Stimulated activated CD4-positive, alpha-beta T cell treated with anti-CD3 and anti-CD28 coated beads, Interleukin-2, amount 100 ng/mL, for 48 hours (primary cell): ENCODE measurements around the gene TMEM222.

Experiments used
- DNase-seq, 2 donors: peaks; one replicate each; pipeline ENCODE4 v3.0.0-alpha.2; 2020

The TMEM222 gene

DNA sequence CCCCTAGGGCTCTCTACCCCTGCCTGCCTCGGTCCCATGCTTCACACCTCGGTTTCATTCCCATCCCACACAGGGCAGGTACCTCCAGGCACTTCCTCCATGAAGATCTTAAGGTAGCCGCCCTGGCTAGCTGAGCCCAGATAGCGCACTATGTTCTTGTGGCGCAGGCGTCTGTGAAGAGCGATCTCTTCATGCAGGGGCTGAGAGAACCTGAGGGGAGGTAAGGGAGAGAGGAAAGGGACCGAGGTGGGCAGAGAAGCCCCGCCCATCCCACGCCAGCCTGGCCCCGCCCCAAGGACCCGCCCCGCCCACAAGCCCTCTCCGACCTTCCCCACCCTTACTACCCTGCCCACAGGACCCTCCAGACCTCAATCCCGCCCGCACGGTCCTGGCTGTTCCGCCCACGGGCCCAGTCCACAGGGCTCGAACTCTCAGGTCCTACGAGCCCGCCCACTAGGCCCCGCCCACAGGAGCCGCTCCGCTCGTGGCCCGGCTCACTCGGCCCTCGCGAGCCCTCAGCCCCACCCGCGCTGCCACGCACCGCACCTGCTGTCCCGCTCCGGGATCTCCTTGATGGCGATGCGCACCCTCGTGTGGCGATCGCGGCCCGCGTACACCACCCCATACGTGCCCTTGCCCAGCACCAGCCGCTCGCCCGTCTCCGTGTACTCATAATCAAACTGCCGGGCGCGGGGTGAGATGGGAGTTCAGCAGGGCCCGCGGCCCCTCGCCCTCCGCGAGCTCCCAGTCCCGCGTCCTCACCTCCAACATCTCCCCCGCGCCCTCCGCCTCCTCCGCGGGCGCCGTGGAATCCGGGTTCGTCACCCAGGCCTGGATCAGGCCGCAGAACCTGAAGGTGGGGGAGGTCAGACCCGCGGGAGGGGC is 38.4 kb downstream of the TMEM222 start:
- DNase-seq, result peak; percentile 22 to 27

DNA sequence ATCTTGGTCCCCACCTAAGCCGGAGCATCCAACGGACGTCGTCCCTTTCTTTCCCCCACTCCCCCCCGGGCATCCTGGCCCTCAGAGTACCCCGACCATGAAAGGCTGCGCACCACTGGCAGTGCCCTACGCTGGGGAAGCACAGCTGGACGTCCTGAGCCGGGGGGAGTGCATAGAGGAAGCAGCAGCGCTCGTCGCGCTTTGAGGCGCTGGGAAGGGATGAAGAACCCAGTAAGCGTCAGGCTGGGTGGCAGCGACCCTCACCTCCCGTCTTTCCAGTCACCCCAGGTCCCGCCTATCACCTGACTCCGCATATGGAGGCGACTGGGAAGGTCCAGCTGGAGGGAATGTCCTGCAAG is 39.1 kb downstream of the TMEM222 start:
- no peak for DNase-seq

DNA sequence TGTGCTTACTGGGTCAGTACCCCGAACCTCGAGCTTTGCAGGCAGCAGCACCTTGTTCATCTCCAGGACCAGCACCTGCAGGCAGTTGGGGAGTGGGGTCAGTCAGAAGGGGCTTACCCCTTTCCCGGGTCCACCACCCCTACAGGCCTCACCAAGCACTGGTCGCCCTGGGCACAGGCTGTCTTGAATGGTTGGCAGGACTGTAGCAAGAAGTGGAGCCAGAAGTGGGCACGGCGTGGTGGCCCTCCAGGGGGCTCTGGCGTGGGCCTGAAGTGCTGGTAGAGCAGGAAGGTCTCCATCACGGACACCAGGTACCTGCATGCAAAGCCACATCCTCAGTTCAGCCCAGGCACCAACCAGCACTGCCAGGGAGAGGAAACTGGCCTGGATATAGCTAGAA is 39.6 kb downstream of the TMEM222 start:
- DNase-seq, result no peak

DNA sequence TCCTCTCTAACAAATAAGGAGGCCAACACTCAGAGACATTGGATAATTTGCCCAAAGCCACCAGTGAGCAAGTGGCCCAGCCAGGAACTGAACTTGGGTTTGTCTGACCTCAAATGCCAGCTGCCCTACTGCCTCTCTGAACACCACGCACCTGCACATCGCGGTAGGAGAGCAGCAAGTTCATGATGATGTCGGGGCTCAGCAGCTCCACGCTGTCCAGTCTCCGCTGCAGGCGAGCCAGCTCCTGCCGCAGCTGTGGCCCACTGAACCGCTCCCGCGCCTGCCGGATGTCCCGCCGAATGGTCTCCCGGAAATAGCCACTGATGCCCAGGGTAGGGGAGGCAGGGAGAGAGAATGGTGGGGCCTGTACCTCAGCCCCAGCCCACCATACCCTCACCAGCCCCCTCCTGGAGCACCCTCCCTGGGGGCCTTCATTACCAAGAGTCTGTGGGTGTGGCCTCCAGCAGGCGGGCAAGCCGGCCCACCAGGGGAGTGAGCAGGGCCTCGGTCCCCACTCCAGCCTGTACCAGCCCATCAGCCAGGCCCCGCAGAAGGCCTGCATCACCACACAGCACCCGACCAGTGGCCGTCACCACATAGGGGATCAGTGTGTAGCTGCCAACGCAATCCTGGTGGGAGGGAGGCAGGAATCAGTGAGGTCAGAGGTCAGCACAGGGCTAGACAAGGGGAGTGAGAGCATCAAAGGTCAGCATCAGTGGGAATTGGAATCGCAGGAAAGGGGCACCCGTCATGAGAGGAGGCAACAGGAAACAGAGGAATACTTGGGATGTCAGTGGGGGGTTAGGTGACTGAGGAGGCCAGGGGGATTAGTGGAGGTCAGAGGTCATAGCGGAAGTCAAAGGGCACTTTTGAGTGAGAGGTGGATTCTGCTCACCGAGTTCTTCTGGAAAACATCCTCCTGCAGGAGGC is 42.1 kb downstream of the TMEM222 start:
- DNase-seq, result no peak

DNA sequence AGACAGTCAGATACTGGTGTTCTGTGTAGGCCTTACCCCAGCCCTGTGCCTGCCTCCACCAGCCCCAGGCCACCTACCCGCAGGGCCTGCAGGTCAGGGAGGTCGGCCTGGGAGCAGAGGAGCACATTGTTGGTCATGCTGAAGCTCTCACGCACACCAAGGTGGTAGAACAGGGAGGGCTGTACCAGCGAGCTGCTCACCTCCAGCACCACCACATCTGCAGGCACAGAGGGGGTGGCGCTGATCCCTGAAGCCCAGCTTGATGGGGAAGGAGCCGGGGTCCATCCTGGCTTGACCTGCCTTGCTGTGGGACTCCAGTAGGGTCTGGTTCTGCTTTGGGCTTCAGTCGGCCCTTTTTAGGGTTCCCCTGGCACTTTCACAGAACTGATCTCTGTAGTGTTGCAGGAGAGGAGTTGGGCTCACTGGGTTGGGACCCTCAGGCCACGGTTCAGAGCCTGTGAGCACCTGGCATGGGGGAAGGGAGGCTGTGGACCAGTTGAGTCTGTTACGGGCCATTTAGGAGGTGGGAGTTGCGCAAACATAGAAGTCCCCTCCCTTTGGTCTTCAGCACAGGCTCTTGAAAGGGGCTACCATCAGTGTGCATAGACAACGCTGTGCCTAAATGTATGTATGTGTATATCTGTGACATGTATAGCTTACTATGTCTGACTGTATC is 42.9 kb downstream of the TMEM222 start:
- no peak for DNase-seq

DNA sequence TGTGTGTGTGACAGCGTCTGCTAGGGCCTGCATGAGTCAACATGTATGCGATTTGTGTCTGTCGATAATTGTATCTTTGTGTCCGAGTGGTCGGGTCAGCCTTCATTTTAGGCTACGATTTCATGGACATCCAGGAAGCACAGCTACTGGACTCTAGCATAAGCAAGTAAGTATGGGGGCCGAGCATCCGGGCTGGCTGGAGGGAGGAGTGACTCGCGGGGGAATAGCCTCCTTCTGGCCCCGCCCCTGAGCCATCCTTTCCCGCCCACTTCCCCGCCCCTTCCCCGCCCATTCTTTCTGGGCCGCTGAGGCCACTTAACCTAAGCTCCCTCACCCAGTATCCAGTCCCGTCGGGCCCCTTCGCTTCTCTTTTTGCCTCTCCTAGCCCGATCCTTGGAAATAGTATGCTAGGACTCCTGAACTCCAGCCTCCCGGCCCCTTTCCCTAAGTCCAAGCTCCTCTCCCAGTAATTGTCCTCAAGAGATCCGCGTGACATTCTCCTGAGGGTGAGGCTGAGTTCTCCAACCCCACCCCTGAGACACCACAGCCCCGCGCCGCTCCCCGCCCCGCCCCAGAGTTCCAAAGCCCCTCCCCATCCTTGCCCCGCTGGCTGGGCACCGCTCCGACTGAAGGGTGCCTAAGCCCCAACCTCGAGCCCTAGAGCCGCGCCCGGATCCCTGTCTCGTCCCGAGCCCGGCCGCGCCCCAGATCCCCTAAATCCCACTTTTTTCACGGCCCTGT is 43.6 kb downstream of the TMEM222 start:
- peak; percentile 77 to 79 for DNase-seq

DNA sequence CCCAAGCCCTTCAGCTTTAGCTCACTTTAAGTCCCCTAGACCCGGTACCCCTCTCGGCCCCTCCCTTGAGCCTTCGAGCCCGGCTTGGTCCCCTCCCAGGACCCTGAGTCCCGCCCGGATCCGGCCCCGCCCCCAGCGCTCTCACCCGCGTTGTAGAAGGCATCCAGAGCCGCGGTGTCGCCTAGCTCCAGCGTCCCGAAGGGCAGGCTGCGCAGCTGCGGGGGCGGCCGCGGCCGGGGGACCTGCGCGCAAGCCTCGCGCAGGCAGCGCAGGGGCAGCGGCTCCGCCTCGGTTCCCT is 44.1 kb downstream of the TMEM222 start:
- DNase-seq, result peak; percentile 79 to 80

DNA sequence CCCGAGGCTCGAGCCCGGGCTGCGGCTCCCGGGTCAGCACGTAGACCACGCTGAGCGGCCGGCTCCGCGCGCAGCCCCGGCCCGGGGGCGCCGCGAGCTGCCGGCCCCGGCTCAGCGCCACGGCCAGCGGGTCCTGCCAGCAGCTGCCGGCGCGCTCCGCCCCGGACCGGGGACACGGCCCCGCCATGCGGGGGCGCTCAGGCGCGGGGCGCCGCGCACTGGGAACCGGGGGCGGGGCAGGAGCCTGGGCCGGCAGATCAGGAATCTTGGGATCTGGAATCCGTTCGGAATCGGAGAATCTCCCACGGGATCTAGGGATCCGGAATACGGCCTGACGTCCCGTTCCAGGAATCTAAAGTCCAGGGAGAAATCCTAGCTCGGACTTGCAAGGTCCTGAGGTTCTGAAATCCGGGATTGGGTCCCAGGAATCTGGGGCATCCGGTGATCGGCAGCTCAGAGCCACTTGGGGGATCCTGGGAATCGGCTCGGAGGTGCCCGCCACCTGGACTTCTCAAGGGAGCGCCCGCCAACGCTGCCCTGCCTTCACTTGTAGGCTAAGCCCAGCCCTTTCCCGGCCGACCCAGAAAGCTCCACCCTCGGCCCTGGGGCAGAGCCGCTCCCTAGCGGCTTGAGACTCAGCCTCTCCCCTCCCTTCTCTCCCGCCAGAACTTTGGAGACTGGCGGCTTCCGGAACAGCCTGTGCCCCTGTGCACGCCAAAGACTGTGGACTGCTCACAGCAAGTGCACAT is 44.6 kb downstream of the TMEM222 start, which contains the start of gene MAP3K6:
Gene MAP3K6, minus strand, starts transcription at position 551 of the 749 bp plus-strand sequence. Its CDS starts 364 bp downstream, at position 187.
- DNase-seq, result peak; percentile 48 to 54

DNA sequence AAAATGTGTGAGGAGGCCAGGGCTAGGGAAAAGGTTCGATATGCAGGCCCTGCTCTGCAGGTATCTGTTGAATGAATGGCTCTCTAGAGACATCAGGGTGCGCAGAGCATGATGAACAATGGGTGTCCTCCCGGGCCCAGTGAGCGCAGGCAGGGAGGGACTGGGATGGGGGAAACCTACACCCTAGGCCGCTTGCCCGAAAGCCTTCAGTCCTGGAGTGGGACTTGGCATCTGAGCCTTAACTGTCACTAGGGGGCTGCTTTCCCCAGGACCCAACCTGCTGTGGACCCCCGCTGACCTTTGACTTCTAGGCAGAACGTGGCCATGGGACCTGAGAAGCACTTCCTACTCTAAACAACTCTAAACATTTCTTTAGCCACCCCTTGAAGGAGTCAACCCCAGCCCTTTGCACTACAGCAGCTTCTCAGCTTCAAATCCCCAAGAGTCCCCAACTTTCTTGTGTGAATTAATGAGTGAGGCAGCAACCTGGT is 45.2 kb downstream of the TMEM222 start:
- DNase-seq, result no peak

DNA sequence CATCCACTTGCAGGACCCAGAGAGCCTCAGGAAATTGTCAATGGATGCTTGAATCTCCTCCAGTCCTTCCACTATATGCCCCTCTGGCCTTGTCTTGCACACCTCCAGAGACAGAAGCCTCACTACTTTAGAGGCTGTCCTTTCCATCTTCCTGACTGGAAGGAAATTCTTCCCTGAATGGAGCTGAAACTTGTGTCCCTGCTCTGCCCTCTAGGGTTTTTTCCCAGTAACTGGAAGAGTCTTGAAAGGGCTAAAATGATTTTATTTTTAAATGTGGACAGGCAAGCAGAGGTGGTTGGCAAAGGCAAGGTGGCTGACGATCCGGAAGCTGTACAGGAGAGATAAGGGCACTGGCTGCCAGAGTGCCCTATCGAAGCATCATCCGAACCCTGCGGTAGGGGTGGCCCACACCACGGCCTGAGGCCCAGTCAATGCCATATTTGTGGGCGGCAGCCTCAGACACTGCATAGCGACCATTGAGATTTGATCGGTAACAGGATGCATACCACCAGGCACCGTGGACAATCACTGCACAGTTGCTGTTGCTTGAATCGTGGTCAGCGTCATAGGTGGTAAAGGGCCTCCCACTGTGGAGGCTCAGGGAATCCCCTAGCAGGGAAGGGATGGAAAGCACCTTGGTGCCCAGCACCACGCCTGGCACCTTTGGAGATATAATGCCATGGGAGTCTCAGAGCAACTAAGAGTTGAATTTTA is 47.1 kb downstream of the TMEM222 start:
- DNase-seq, result no peak

DNA sequence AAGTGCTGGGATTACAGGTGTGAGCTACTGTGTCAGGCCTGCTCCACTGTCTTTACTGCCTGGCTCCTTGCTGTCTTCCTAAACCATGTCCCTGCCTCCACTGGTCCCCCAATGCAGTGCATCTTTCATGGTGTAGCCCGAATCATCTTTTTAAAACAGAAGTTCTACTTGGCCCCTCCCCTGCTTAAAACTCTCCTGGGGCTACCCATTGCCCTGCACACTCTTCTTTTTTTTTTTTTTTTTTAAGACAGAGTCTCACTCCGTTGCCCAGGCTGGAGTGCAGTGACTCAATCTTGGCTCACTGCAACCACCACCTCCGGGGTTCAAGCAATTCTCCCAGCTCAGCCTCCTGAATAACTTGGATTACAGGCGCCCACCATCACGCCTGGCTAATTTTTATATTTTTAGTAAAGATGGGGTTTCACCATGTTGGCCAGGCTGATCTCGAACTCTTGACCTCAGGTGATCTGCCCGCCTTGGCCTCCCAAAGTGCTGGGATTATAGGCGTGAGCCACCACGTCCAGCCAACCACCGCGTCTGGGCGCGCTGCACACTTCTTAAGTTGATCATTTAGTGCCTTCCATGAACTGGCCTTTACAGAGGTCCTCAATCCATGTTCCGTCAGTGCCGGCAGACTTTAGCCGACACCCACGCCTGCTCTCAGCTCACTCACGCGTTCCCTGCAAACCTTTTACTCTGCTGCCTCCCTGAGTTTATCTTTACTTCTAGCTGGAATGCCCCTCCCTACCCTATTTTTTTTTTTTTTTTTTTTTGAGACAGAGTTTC is 50.3 kb downstream of the TMEM222 start:
- DNase-seq, result no peak

DNA sequence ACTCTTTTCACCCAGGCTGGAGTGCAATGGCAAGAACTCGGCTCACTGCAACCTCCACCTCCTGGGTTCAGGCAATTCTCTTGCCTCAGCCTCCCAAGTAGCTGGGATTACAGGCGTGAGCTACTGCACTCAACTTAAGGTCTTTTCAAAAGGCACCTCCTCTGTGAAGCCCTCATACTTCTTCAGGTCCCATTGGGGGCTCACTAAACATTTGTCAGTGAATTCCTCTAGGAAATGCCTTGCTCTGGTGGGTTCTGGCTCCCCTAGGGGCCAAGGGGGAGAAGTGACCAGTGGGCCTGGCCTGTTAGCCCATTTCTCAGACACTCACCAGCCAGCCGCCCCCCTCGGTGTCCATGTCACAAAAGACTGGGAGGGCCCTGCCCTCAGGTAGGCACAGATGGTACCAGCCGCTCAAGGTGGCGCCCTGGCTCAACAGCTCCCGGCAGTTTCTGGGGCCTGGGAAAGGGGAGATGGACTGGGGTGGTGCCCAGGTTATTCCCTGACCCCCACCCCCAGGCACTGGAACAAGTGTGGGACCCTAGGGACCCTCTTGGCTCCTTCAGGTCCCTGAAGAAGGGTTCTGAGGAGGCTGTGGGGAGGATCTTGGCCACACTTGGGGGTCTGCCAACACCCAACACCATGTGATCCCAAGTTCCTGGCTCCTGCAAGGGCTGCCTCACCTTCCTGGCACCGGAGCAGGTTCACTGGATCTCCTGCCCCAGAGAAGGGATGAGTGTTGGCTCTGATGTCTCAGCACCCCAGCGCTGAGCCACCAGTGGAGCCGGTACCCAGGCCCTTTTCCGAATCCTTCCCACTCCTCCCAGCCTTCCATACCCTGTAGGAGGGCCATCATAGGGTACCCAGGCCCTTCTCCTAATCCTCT is 51.1 kb downstream of the TMEM222 start:
- no peak for DNase-seq

DNA sequence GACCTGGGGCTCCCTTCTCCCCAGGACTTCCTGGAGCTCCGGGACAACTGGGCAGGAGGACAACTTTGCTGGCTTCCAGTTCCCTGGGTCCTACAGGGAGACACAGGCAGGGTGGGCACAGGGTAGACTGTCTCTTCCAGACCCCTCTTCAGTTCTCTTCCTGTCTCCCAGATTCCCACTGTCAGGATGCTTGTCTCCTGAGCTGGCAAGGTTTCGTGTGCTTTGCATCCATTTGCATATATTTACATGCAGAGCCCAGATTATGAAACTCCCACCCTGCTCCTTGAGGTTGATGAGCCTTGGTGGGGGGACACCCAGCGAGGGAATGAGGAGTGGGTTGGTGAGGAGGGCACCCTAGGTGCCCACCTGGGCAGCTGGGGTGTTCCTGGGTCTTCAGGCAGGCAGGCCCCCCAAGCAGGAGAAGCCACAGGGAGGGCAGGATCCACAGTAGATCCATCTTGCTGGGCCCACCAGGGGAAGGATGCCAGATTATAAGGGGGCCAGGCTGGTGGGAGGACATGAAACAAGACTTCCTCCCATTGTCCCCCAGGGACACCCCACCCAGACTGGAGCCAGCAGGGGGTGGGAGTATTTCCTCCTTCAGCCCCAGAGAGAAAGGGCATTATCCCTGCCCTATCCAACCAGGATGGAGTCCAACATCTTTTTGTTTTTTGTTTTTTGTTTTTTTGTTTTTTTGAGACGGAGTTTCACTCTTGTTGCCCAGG is 52.6 kb downstream of the TMEM222 start, which contains the start of gene FCN3:
Gene FCN3, minus strand, starts transcription at position 463 of the 725 bp plus-strand sequence. Its CDS starts 6 bp downstream, at position 457.
- DNase-seq, result no peak

DNA sequence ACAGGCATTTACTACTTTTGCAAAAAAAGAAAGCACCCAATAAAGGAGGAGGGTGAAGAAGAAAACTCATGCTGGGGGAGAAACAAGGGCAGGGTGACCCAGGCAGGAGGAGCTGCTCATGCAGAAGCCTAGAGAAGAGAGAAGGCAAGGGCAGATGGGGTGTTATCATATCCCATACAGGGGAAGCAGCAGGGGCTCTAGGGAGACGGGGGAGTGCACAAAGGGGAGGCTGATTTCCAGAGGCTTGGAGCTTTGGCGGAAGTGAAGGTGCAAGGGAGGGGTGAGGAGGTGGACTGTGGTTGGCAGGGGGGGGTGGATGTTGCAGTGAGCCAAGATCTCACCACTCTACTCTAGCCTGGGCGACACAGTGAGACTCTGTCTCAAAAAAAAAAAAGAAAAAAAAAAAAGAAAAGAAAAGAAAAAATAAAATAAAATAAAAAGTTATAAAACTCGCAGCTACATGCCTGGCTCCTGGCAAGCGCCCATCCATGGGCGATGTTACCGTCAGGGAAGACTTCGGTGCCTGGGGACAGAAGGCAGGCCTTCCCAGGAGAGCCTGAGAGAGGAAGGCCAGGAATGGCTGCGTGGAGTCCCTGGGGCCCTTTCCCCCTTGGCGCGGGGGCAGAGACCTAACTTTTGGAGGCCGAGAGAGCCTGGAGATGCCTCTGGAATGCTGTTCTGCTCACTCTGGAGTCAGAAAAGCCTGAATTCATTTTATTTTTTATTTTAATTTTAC is 56.0 kb downstream of the TMEM222 start:
- DNase-seq, result no peak

DNA sequence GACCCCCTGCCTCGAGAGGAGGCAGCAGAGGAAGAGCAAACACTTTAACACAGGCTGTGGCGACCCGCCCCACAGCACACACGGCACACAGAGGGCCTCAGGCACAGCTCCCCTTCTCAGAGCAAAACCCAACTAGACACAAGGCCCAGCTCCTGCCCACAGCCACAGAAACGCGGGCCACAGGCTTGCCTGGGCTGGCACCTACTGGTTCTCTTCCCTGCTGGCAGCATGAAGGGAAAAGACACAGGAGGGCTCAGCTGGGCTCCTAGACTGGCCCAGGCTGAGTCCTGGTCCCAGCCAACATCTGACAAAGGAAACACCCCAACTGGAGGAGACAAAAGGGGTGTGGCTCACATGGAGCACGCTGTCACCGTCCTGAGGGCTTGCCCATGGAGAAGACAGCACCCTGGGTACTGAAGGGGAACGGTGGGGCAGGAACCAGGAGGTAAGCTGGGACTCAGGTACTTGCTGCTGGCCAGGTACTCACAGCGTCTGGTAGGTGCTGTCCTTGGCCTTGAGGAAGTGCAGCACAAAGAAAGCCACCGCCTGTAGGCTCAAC is 57.7 kb downstream of the TMEM222 start:
- no peak for DNase-seq

DNA sequence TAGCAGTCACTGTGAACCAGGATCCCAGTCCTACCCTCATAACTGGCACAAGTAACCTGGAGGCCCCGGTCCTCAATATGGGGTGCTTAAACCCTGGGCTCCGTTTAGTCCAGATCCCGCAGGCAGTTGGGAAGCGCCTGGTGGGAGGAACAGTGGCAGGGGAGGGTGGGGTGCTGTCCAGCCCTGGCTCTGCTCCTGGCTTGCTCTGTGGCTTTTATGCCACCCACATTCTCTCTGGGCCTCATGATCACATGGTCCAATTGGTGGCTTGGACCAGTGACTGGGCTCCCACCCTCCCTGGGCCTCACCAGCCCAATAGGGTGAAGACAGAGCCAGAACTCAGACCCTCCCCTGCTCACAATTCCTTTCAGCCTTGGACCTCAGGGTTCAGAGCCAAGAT is 58.3 kb downstream of the TMEM222 start:
- no peak for DNase-seq
